Activated CD8-positive, alpha-beta T cell treated with anti-CD3 and anti-CD28 coated beads for 36 hours (primary cell): Measurements from ENCODE around the gene TCP11L2. TPM values are rescaled to one million over a fixed set of nuclear protein-coding genes. Genes with fewer than 3 reads are reported as not detected.
A peak's percentile ranks its signal among the peaks of the same experiment; 100 is the strongest.
"Not testable (repeated sequence)": the region's sequence is repeated elsewhere in the genome, so short reads cannot be mapped to it uniquely, and the experiment has no call there.

Experiments
- ATAC-seq: fragments of 200-7000 bp; cut with Tn5 transposase; one replicate; pipeline ENCODE4 v1.10.0; 2021; ENCODE audit warnings: mild to moderate bottlenecking, moderate library complexity
- CTCF ChIA-PET: fragments of 350-600 bp; sonication (Branson Sonifier 250); formaldehyde crosslinking; loops from one replicate; lab custom pipeline; 2021; ENCODE audit warnings: antibody characterized with exemption; lab: Charles Lee
- POLR2A ChIA-PET: fragments of 350-600 bp; sonication (Branson Sonifier 250); formaldehyde crosslinking; loops from one replicate; lab custom pipeline; 2021; ENCODE audit warnings: antibody characterized with exemption; lab: Charles Lee
- DNase-seq: peaks from one replicate; pipeline ENCODE4 v3.0.0-alpha.2; 2020
- H3K27ac Mint-ChIP-seq: one replicate; pipeline ENCODE4 v1.8.0; 2021; ENCODE audit warnings: mild to moderate bottlenecking, mixed read lengths
- H3K27me3 Mint-ChIP-seq: one replicate; pipeline ENCODE4 v1.8.0; 2021; ENCODE audit warnings: mixed read lengths
- H3K36me3 Mint-ChIP-seq: one replicate; pipeline ENCODE4 v1.8.0; 2021; ENCODE audit warnings: low read depth, mixed read lengths
- H3K4me1 Mint-ChIP-seq: one replicate; pipeline ENCODE4 v1.8.0; 2021; ENCODE audit warnings: low read depth, mixed read lengths
- H3K4me3 Mint-ChIP-seq: one replicate; pipeline ENCODE4 v1.8.0; 2021; ENCODE audit warnings: mild to moderate bottlenecking, moderate library complexity, mixed read lengths
- H3K9me3 Mint-ChIP-seq: one replicate; pipeline ENCODE4 v1.8.0; 2021; ENCODE audit warnings: mixed read lengths
- CTCF ChIP-seq: fragments of 200-600 bp; IDR thresholded peaks from one replicate; pipeline ENCODE4 v1.8.0; 2022; ENCODE audit warnings: antibody characterized with exemption, mild to moderate bottlenecking
- intact Hi-C: fragments of 100-400 bp; cut with micrococcal nuclease; formaldehyde crosslinking; loops from one replicate; pipeline ENCODE4 v1.10.0; 2022
- total RNA-seq, 2 experiments: library from RNA; stranded (reverse); gene quantifications; one replicate each; pipeline ENCODE4 v1.2.3, GENCODE V29; 2021

Gene TCP11L2
- total RNA-seq, 2 experiments from 2014 or later = 11.9 to 13.2 TPM

- H3K27me3 Mint-ChIP-seq = peaks cover 13% of the 10 kb centered on the region
- peaks cover 14% of the 10 kb centered on the region for H3K4me1 Mint-ChIP-seq
- intact Hi-C loops = loop anchor here (2.0 kb wide), 1 partner anchor 56 kb away; no protein-coding TSS in a partner anchor
- ChIA-PET CTCF (interaction anchor here (0.6 to 4.4 kb wide), 23 partner anchors 8 to 862 kb away, joined by 3 to 82 read pairs (median 4); no protein-coding TSS in a partner anchor), POLR2A (interaction anchor here (0.8 to 1.1 kb wide), 2 partner anchors 11 to 19 kb away, joined by 3 read pairs; no protein-coding TSS in a partner anchor)
- H3K36me3 Mint-ChIP-seq = peaks cover 2% of the 10 kb centered on the region
- DNase-seq (peak; percentile 58), ATAC-seq (peak; percentile 88)
- no peak overlapping the region for H3K27ac Mint-ChIP-seq
- H3K4me3 Mint-ChIP-seq = no peak overlapping the region
- H3K9me3 Mint-ChIP-seq = peaks cover 8% of the 10 kb centered on the region
- peak; percentile 91 for TF ChIP-seq CTCF
Measured at GRCh38 chr12:106282457-106283097, 20.0 kb upstream of the TCP11L2 start.

GRCh38 chr12:106284358-106285105 is 18.0 kb upstream of the TCP11L2 start:
- peak overlapping the region; percentile 4 for H3K27ac Mint-ChIP-seq
- peaks cover 13% of the 10 kb centered on the region for H3K27me3 Mint-ChIP-seq
- ChIA-PET CTCF (interaction anchor here (1.0 to 4.4 kb wide), 5 partner anchors 8 to 73 kb away, joined by 4 to 82 read pairs (median 6); partner anchors contain the start of gene POLR3B), POLR2A (interaction anchor here (0.7 kb wide), 1 partner anchor 17 kb away, joined by 3 read pairs; no protein-coding TSS in a partner anchor)
- peaks cover 26% of the 10 kb centered on the region for H3K4me1 Mint-ChIP-seq
- peaks cover 2% of the 10 kb centered on the region for H3K36me3 Mint-ChIP-seq
- no peak overlapping the region for H3K4me3 Mint-ChIP-seq
- intact Hi-C loops = no loop called here
- TF ChIP-seq CTCF = no peak
- peaks cover 8% of the 10 kb centered on the region for H3K9me3 Mint-ChIP-seq
- ATAC-seq (peak; percentile 38), DNase-seq (no peak)

- DNase-seq = no peak
- Mint-ChIP-seq H3K27ac (no peak overlapping the region), H3K9me3 (peaks cover 8% of the 10 kb centered on the region), H3K4me3 (no peak overlapping the region), H3K27me3 (peaks cover 13% of the 10 kb centered on the region), H3K36me3 (peaks cover 2% of the 10 kb centered on the region), H3K4me1 (peaks cover 26% of the 10 kb centered on the region)
- no peak for ATAC-seq
- TF ChIP-seq CTCF = no peak
- POLR2A ChIA-PET = no interaction called here
- intact Hi-C loops = no loop called here
- CTCF ChIA-PET = interaction anchor here (4.4 kb wide), 1 partner anchor 59 kb away, joined by 82 read pairs; no protein-coding TSS in a partner anchor
Measured at GRCh38 chr12:106285982-106286381, 16.6 kb upstream of the TCP11L2 start.

GRCh38 chr12:106286576-106287162 is 15.9 kb upstream of the TCP11L2 start:
- intact Hi-C loops, H3K27ac Mint-ChIP-seq, H3K9me3 Mint-ChIP-seq, POLR2A ChIA-PET, H3K4me3 Mint-ChIP-seq, DNase-seq, H3K36me3 Mint-ChIP-seq, CTCF ChIA-PET, ATAC-seq: not testable (repeated sequence)
- Mint-ChIP-seq H3K4me1 (peaks cover 26% of the 10 kb centered on the region), H3K27me3 (peaks cover 13% of the 10 kb centered on the region)

- no peak for TF ChIP-seq CTCF
- intact Hi-C loops = no loop called here
- H3K27ac Mint-ChIP-seq = peak overlapping the region; percentile 63
- no peaks in the 10 kb centered on the region for H3K36me3 Mint-ChIP-seq
- H3K9me3 Mint-ChIP-seq = peaks cover 2% of the 10 kb centered on the region
- ChIA-PET CTCF (no interaction called here), POLR2A (no interaction called here)
- ATAC-seq = no peak
- no peak for DNase-seq
- peaks cover 26% of the 10 kb centered on the region for H3K4me1 Mint-ChIP-seq
- H3K4me3 Mint-ChIP-seq = no peak overlapping the region
- H3K27me3 Mint-ChIP-seq = peaks cover 13% of the 10 kb centered on the region
Measured at GRCh38 chr12:106287364-106287763, 15.2 kb upstream of the TCP11L2 start.
